Ascending aorta (tissue), 2 donors: ENCODE data around the gene NCKAP5. TPM values are rescaled to one million over a fixed set of nuclear protein-coding genes. Genes with fewer than 3 reads are reported as not detected.

Experiments
- DNase-seq, 2 donors: peaks; one replicate each; pipeline ENCODE4 v3.0.0-alpha.2; 2019; ENCODE audit warnings: low spot score in 2 of 2
- H3K27ac ChIP-seq, 2 donors: fragments of 200-600 bp; sonication (generic); one replicate each; pipeline ENCODE4 v1.5.1; 2016 to 2017; ENCODE audit warnings: mild to moderate bottlenecking in 1 of 2
- H3K27me3 ChIP-seq: fragments of 200-600 bp; sonication (generic); one replicate; pipeline ENCODE4 v1.5.1; 2017
- H3K36me3 ChIP-seq, 2 donors: fragments of 200-600 bp; sonication (generic); one replicate each; pipeline ENCODE4 v1.5.1; 2016
- H3K4me1 ChIP-seq, 2 donors: fragments of 200-600 bp; sonication (generic); one replicate each; pipeline ENCODE4 v1.5.1; 2016 to 2017; ENCODE audit warnings: mild to moderate bottlenecking in 1 of 2
- H3K4me3 ChIP-seq, 2 donors: fragments of 200-600 bp; sonication (generic); one replicate each; pipeline ENCODE4 v1.5.1; 2016 to 2017; ENCODE audit warnings: mild to moderate bottlenecking in 1 of 2
- H3K9me3 ChIP-seq, 2 donors: fragments of 200-600 bp; sonication (generic); one replicate each; pipeline ENCODE4 v1.5.1; 2016
- intact Hi-C: fragments of 100-400 bp; cut with DNase I; formaldehyde crosslinking; loops from one replicate; pipeline ENCODE4 v1.15.1; 2023
- total RNA-seq: library from RNA; depleted of rRNA; stranded (reverse); fragments of >200 nt; gene quantifications from one replicate; pipeline ENCODE4 v1.1.0, GENCODE V29; 2016
- TF ChIP-seq, protein P1 (sequence below), 3 experiments: fragments of 200-600 bp in 2 of 3; fragments of 450-650 bp in 1 of 3; sonication (generic) in 2 of 3; IDR thresholded peaks; one replicate each; pipeline ENCODE4 v1.5.1; 2016 to 2019; ENCODE audit warnings: antibody characterized with exemption in 3 of 3, mild to moderate bottlenecking in 1 of 3, moderate library complexity in 1 of 3

Gene NCKAP5
- total RNA-seq, 1 donor from 2014 or later: 0.75 TPM

DNA sequence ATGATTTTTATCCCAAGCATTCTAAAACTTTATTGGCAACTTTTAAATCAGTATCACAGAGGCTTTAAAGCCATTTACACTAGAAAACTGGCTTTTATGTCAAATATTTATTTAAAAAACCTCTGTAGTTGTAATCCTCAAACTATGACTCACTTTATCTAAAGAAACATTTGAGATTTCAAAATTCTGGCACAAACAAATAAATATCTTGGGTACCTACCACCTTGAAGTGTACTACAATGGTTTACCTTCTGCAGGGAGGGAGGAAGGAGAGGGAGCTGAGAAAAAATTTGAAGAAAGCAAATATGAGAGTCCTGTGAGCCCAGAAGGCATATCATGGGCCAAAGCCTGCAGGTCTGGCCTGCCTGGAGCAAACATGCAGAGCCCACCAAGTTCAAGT is 155.6 kb downstream of the NCKAP5 start:
- no peak overlapping the region for H3K4me3 ChIP-seq
- TF ChIP-seq, protein P1, sequence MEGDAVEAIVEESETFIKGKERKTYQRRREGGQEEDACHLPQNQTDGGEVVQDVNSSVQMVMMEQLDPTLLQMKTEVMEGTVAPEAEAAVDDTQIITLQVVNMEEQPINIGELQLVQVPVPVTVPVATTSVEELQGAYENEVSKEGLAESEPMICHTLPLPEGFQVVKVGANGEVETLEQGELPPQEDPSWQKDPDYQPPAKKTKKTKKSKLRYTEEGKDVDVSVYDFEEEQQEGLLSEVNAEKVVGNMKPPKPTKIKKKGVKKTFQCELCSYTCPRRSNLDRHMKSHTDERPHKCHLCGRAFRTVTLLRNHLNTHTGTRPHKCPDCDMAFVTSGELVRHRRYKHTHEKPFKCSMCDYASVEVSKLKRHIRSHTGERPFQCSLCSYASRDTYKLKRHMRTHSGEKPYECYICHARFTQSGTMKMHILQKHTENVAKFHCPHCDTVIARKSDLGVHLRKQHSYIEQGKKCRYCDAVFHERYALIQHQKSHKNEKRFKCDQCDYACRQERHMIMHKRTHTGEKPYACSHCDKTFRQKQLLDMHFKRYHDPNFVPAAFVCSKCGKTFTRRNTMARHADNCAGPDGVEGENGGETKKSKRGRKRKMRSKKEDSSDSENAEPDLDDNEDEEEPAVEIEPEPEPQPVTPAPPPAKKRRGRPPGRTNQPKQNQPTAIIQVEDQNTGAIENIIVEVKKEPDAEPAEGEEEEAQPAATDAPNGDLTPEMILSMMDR (IDR thresholded peaks at IDR 0.05): no peak
- H3K9me3 ChIP-seq: no peaks in the 10 kb centered on the region
- no peaks in the 10 kb centered on the region for H3K4me1 ChIP-seq
- H3K27me3 ChIP-seq: no peaks in the 10 kb centered on the region
- no peak overlapping the region for H3K27ac ChIP-seq
- DNase-seq: no peak
- intact Hi-C loops: no loop called here
- no peaks in the 10 kb centered on the region for H3K36me3 ChIP-seq

DNA sequence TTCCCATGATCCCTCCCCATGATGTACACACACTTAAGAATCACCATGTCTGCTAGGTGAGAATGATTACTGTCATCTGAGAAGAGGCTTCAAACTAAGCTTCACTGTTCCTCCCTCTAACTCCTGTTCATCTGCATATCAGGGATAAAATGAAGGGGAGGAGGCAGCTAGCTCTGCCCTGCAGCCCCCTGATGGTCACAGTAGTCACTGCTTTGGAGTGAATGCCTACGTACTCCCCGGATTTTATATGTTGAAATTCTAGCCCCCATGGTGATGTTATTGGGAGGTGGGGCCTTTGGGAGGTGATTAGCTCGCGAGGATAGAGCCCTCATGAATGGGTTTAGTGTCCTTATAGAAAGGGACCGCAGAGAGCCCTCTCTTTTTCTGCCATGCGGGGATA is 156.4 kb downstream of the NCKAP5 start:
- no peak for DNase-seq
- intact Hi-C loops: no loop called here
- Histone ChIP-seq H3K36me3 (no peaks in the 10 kb centered on the region), H3K27me3 (no peaks in the 10 kb centered on the region), H3K9me3 (no peaks in the 10 kb centered on the region), H3K4me3 (no peak overlapping the region), H3K4me1 (no peaks in the 10 kb centered on the region), H3K27ac (no peak overlapping the region)
- TF ChIP-seq, protein P1 (IDR thresholded peaks at IDR 0.05): no peak

DNA sequence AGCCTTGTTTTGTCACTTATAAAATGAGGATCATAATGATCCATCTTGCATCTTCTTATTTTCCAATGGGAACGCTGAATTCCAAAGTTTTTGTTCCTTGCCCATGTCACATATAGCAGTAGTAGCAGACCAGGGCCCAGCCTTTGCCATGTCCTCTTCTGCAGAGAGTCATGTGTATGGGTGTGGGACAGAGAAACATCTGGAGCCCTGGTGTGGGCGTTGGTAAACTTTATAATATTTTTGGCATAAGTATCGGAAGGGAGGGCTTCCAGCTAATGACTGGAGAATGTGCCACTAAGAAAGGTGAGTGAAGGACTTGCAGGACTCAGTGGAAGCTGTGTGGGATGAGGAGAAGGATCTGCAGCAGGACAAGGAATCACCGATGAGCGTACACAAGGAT is 157.2 kb downstream of the NCKAP5 start:
- H3K27me3 ChIP-seq: no peaks in the 10 kb centered on the region
- no peaks in the 10 kb centered on the region for H3K9me3 ChIP-seq
- intact Hi-C loops: no loop called here
- no peak for DNase-seq
- no peaks in the 10 kb centered on the region for H3K36me3 ChIP-seq
- no peak overlapping the region for H3K4me3 ChIP-seq
- TF ChIP-seq, protein P1 (IDR thresholded peaks at IDR 0.05): no peak
- no peak overlapping the region for H3K27ac ChIP-seq
- H3K4me1 ChIP-seq: no peaks in the 10 kb centered on the region

DNA sequence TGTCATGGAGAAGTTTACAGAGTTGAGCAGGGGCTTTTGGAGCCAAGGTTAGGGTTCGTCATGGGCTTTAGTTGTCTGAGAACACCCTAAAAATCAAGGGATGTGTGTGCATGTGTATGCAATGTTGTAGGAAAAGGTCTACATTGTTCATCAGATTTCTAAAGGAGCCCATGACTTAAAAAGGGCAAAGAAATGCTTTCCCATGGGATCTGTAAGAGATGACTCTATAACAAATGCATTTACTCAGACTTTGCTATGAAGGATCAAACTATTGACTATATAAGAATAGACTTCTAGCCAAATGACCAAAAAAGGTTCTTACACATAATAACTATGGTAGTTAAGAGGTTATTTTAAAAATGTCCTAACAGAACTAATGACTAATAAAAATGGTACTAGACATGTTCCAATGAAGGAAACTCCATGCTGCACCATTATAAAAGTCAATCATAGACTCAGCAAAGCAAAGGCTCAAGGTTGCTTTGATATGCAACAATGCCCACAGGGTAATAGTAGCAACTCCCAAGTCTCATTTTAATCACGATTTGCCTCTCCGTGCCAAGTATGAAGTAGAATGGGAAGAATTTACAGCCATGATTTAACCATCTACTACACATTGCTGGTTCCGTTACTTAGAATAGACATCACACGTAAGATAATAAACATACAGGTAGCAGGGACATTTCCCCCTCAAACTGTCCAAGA is 158.5 kb downstream of the NCKAP5 start:
- TF ChIP-seq, protein P1 (IDR thresholded peaks at IDR 0.05): no peak
- Histone ChIP-seq H3K4me1 (no peaks in the 10 kb centered on the region), H3K27ac (no peak overlapping the region), H3K4me3 (no peak overlapping the region), H3K36me3 (no peaks in the 10 kb centered on the region), H3K27me3 (no peaks in the 10 kb centered on the region), H3K9me3 (no peaks in the 10 kb centered on the region)
- intact Hi-C loops: no loop called here
- DNase-seq: no peak

DNA sequence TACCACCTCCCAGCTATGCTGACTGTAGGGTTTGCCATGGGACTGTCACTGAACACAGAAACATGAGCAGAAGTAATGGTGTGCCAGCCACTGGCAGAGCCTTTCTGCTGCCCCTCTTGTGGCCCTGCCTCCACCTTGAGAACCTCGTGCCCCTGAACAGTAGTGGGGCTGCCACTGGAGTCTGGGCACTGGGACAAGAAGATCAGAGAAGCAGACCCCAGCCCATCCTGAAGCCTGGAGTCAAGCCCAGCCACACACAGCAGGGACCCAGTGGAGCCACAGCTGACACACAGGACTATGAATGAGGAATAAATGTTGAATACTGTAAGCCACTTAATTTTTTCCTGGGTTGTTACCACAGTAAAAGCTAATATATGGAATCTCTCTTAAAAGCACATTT is 159.6 kb downstream of the NCKAP5 start:
- intact Hi-C loops: no loop called here
- DNase-seq: no peak

More for the DNA sequence above, 159.6 kb downstream of the NCKAP5 start:
- H3K36me3 ChIP-seq: no peaks in the 10 kb centered on the region
- no peaks in the 10 kb centered on the region for H3K4me1 ChIP-seq
- no peak overlapping the region for H3K4me3 ChIP-seq
- H3K27me3 ChIP-seq: no peaks in the 10 kb centered on the region
- TF ChIP-seq, protein P1 (IDR thresholded peaks at IDR 0.05): no peak
- no peaks in the 10 kb centered on the region for H3K9me3 ChIP-seq
- H3K27ac ChIP-seq: no peak overlapping the region
